HL-60 (cell line): Measurements from ENCODE around the gene ADAT3.
A peak's percentile ranks its signal among the peaks of the same experiment; 100 is the strongest.

ENCODE experiments used
- DNase-seq, 2 experiments: peaks; one replicate each; pipeline ENCODE4 v3.0.0-alpha.2; 2010 to 2020; ENCODE audit warnings: low read depth in 1 of 2, low spot score in 1 of 2
- H3K27ac ChIP-seq: fragments of 250-450 bp; sonication (Bioruptor Pico); replicated peaks from 2 replicates; pipeline ENCODE4 v1.5.1; 2020; ENCODE audit warnings: mild to moderate bottlenecking, moderate library complexity
- H3K27me3 ChIP-seq: fragments of 250-450 bp; sonication (Bioruptor Pico); 2 replicates; pipeline ENCODE4 v1.5.1; 2021; ENCODE audit warnings: mild to moderate bottlenecking, moderate library complexity; ENCODE audit not compliant: insufficient read depth, poor library complexity, severe bottlenecking
- H3K4me3 ChIP-seq: replicated peaks from 2 replicates; pipeline ENCODE4 v1.5.1; 2011; ENCODE audit warnings: mild to moderate bottlenecking, control low read depth, low read length; ENCODE audit not compliant: insufficient read depth
- CTCF ChIP-seq: IDR thresholded peaks from one replicate; pipeline ENCODE4 v1.5.1; 2011; ENCODE audit warnings: low read length, control low read depth, inconsistent platforms; ENCODE audit not compliant: insufficient read depth
- GABPA ChIP-seq: IDR thresholded peaks from 2 replicates; pipeline ENCODE4 v1.6.1; 2012; ENCODE audit warnings: low read depth
- POLR2AphosphoS5 ChIP-seq: IDR thresholded peaks from 2 replicates; pipeline ENCODE4 v1.6.1; 2012; ENCODE audit warnings: low read depth
- REST ChIP-seq: IDR thresholded peaks from 2 replicates; pipeline ENCODE4 v1.6.1; 2012; ENCODE audit warnings: low read depth; ENCODE audit not compliant: insufficient replicate concordance
- SPI1 ChIP-seq: IDR thresholded peaks from 2 replicates; pipeline ENCODE4 v1.6.1; 2012; ENCODE audit warnings: low read depth, mild to moderate bottlenecking, borderline replicate concordance

ADAT3 gene

GRCh38 chr19:1931445-1931844 lies 26.2 kb downstream of the ADAT3 start:
- H3K27me3 ChIP-seq, result no peaks in the 10 kb centered on the region
- no peak for DNase-seq
- no peak overlapping the region for H3K4me3 ChIP-seq
- no peak overlapping the region for H3K27ac ChIP-seq
- TF ChIP-seq GABPA (no peak), SPI1 (no peak), REST (no peak), CTCF (no peak)

- TF ChIP-seq REST, result no peak
- no peak for TF ChIP-seq CTCF
- TF ChIP-seq POLR2AphosphoS5, result no peak
- no peak for TF ChIP-seq GABPA
- no peak for TF ChIP-seq SPI1
- no peak for DNase-seq
- Histone ChIP-seq H3K4me3 (no peak overlapping the region), H3K27me3 (no peaks in the 10 kb centered on the region), H3K27ac (no peak overlapping the region)
These were observed 27.2 kb downstream of the ADAT3 start for GRCh38 chr19:1932395-1932794.

GRCh38 chr19:1933244-1933643 lies 28.0 kb downstream of the ADAT3 start:
- no peaks in the 10 kb centered on the region for H3K27me3 ChIP-seq
- H3K4me3 ChIP-seq, result no peak overlapping the region
- H3K27ac ChIP-seq, result no peak overlapping the region
- TF ChIP-seq GABPA (no peak), POLR2AphosphoS5 (no peak), CTCF (no peak), REST (no peak), SPI1 (peak; percentile 9; the same call in 1 of the 2 replicates)
- peak in 1 of 2 experiments; percentile 14 for DNase-seq
